Esophagus squamous epithelium (tissue), 5 donors: ENCODE data around the gene MROH2A. TPM values are rescaled to one million over a fixed set of nuclear protein-coding genes. Genes with fewer than 3 reads are reported as not detected.

Source experiments
- DNase-seq: peaks from one replicate; lab custom pipeline; 2025; lab: John Stamatoyannopoulos, UW
- H3K27ac ChIP-seq, 4 donors: fragments of 200-600 bp; sonication (generic); one replicate each; pipeline ENCODE4 v1.5.1; 2016 to 2019; ENCODE audit warnings: mild to moderate bottlenecking in 1 of 4
- H3K27me3 ChIP-seq, 4 donors: fragments of 200-600 bp; sonication (generic); 1 replicate in 3 of 4; 2 replicates in 1 of 4; pipeline versions ENCODE4 v1.5.1 to v1.6.0; 2017 to 2021; ENCODE audit warnings: antibody characterized with exemption in 1 of 4
- H3K36me3 ChIP-seq, 3 donors: fragments of 200-600 bp; sonication (generic); one replicate each; pipeline ENCODE4 v1.5.1; 2016 to 2019
- H3K4me1 ChIP-seq, 3 donors: fragments of 200-600 bp; sonication (generic); one replicate each; pipeline ENCODE4 v1.5.1; 2017 to 2019
- H3K4me3 ChIP-seq, 4 donors: fragments of 200-600 bp; sonication (generic); 1 replicate in 3 of 4; 2 replicates in 1 of 4; pipeline ENCODE4 v1.5.1; 2016 to 2019; ENCODE audit warnings: mild to moderate bottlenecking in 2 of 4, moderate library complexity in 1 of 4
- H3K9me3 ChIP-seq, 3 donors: fragments of 200-600 bp; sonication (generic); one replicate each; pipeline ENCODE4 v1.5.1; 2016 to 2019
- POLR2A ChIP-seq, 4 donors: fragments of 450-650 bp; IDR thresholded peaks; one replicate each; pipeline ENCODE4 v1.6.1; 2017; ENCODE audit warnings: antibody characterized with exemption in 4 of 4, mild to moderate bottlenecking in 4 of 4, moderate library complexity in 3 of 4
- WGBS, 2 donors: methylation state at CpG; one replicate each; pipeline ENCODE4 v1.1.5; 2018; 5-methylcytosine and 5-hydroxymethylcytosine counted together
- intact Hi-C: fragments of 100-400 bp; cut with DNase I; formaldehyde crosslinking; loops from one replicate; pipeline ENCODE4 v1.15.0; 2022
- total RNA-seq, 4 donors: library from RNA; depleted of rRNA; stranded (reverse); fragments of >200 nt; gene quantifications; one replicate each; pipeline ENCODE4 v1.1.0, GENCODE V29; 2016
- TF ChIP-seq, protein P1 (sequence below), 6 experiments: fragments of 450-650 bp in 4 of 6; fragments of 200-600 bp in 2 of 6; sonication (generic) in 2 of 6; IDR thresholded peaks; one replicate each; pipeline ENCODE4 v1.5.1; 2016 to 2019; ENCODE audit warnings: antibody characterized with exemption in 6 of 6, mild to moderate bottlenecking in 4 of 6, moderate library complexity in 4 of 6
- donor health status: DM: yes; HTN: yes; CAD: no.

The MROH2A gene
- total RNA-seq, 4 donors from 2014 or later, result under 0.01 to 2.1 (median 0.57) TPM

DNA sequence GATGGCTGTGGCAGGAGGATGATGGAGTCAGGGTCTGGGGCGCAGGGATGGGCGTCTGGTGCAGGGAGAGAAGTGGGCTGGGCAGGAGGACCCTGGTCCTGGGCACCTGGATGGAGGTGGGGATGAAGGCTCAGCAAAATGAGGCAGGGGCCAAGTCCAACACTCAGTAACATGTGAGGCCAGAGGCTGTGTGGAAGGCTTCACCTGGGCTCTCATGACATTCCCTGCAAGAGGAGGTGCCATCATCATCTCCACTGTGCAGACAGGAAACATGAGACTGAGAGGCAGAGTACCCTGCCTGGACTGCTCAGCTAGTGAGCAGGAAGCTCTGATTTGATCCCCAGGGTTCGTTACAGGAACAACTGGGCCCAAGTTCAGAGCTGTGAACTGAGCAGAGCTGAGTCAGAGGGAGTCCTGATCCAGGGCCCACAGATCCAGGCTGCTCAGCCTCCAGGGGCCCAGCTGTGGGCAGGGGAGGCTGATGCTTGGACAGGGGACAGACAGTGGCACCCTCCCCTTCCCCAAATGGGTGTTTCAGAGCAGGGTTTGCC lies 39.3 kb downstream of the MROH2A start:
- Histone ChIP-seq H3K4me1 (no peaks in the 10 kb centered on the region), H3K27ac (no peak overlapping the region), H3K36me3 (no peaks in the 10 kb centered on the region), H3K4me3 (no peak overlapping the region), H3K27me3 (no peaks in the 10 kb centered on the region), H3K9me3 (no peaks in the 10 kb centered on the region)
- 89 to 100% methylated on average over 2 of the region's 3 CpGs for WGBS, 2 donors
- no peak for DNase-seq
- TF ChIP-seq, protein P1, sequence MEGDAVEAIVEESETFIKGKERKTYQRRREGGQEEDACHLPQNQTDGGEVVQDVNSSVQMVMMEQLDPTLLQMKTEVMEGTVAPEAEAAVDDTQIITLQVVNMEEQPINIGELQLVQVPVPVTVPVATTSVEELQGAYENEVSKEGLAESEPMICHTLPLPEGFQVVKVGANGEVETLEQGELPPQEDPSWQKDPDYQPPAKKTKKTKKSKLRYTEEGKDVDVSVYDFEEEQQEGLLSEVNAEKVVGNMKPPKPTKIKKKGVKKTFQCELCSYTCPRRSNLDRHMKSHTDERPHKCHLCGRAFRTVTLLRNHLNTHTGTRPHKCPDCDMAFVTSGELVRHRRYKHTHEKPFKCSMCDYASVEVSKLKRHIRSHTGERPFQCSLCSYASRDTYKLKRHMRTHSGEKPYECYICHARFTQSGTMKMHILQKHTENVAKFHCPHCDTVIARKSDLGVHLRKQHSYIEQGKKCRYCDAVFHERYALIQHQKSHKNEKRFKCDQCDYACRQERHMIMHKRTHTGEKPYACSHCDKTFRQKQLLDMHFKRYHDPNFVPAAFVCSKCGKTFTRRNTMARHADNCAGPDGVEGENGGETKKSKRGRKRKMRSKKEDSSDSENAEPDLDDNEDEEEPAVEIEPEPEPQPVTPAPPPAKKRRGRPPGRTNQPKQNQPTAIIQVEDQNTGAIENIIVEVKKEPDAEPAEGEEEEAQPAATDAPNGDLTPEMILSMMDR (IDR thresholded peaks at IDR 0.05), result no peak
- TF ChIP-seq POLR2A (IDR thresholded peaks at IDR 0.05), result no peak
- intact Hi-C loops, result no loop called here

DNA sequence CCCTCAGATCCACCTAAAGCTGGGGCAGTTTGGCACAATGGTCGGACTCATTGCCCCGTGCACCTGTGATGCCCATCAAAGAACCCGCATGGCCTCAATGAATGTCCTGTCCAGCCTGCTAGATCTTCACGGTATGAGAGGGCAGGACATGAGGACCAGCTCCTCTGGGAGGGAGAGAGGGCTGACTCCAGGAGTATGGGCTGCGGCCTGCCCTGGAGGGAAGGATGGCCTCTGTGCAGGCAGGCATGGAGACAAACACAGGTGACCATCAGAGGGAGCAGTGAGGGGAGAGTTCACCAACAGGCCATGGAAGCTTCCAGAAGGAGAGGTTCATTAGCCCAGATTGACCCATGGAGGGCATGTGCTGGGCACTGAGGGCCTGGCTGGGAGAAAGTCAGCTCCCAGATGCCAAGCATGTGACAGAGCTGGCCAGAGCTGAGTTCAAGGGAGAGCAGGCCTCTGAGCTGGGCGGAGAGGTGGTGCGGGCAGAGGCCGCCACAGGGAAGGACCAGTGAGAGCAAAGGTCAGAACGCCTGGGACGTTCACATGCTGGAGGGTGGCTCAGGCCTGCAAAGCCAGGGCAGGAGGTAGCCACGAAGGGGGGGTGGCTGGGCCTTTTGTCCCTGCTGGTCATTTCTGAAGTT lies 40.0 kb downstream of the MROH2A start:
- Histone ChIP-seq H3K36me3 (no peaks in the 10 kb centered on the region), H3K27me3 (no peaks in the 10 kb centered on the region), H3K4me3 (no peak overlapping the region), H3K9me3 (no peaks in the 10 kb centered on the region), H3K4me1 (no peaks in the 10 kb centered on the region), H3K27ac (no peak overlapping the region)
- 90% methylated on average over 9 of the region's 11 CpGs; no CpG with 5 or more reads in 1 of the 2 donors for WGBS, 2 donors
- intact Hi-C loops, result no loop called here
- no peak for DNase-seq
- TF ChIP-seq, protein P1 (IDR thresholded peaks at IDR 0.05), result no peak
- no peak for TF ChIP-seq POLR2A (IDR thresholded peaks at IDR 0.05)

DNA sequence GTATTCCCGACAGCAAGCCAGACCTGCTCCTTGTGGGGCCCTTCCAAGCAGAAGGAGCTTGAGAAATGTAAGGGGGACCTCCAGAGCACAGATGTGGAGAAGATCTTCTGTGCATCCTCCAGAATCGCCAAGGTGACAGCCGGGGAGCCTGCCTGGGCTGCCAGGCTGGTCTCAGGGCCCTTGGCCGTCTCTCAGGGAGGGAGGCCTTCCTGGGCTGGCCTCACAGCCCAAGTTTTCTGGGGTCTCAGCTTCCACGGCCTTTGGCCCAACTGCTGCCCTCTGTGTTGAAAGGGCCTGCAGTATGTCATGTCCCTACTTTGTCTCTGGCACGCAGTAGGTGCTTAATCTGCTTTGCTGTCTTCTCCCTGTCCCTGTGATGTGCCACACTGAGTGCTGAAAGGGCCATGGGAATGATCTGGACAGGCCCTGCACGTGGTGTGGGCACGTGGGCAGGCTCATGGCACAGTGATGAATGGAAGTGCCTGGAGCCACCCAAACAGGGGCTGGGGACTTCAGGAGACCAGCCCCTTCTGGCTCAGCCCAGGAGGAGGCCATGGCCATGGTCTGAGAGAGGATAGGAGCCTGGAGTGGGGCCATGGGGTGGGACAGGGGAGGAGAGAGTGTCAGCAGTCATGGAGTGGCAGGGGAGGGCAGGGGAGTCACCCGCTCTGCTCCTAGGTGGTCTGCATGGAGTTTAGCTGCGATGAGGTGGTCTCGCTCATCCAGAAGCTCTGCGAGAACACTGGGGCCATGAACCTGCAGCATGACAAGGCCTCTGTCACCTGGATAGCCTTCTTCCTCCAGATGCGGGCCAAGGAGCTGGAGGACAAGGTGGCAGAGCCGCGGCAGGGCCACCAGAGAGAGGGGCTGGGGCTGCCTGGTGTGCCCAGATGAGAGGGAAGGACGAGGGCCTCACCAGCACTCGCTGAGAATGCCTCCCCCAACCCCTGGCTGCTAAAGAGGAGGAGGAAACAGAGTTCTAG lies 40.8 kb downstream of the MROH2A start:
- Histone ChIP-seq H3K9me3 (no peaks in the 10 kb centered on the region), H3K27ac (no peak overlapping the region), H3K4me3 (no peak overlapping the region), H3K36me3 (no peaks in the 10 kb centered on the region), H3K4me1 (no peaks in the 10 kb centered on the region), H3K27me3 (no peaks in the 10 kb centered on the region)
- WGBS, 2 donors, result 72 to 74% methylated on average over 2 to 9 of the region's 17 CpGs
- no peak for TF ChIP-seq POLR2A (IDR thresholded peaks at IDR 0.05)
- TF ChIP-seq, protein P1 (IDR thresholded peaks at IDR 0.05), result no peak
- intact Hi-C loops, result no loop called here
- DNase-seq, result no peak

DNA sequence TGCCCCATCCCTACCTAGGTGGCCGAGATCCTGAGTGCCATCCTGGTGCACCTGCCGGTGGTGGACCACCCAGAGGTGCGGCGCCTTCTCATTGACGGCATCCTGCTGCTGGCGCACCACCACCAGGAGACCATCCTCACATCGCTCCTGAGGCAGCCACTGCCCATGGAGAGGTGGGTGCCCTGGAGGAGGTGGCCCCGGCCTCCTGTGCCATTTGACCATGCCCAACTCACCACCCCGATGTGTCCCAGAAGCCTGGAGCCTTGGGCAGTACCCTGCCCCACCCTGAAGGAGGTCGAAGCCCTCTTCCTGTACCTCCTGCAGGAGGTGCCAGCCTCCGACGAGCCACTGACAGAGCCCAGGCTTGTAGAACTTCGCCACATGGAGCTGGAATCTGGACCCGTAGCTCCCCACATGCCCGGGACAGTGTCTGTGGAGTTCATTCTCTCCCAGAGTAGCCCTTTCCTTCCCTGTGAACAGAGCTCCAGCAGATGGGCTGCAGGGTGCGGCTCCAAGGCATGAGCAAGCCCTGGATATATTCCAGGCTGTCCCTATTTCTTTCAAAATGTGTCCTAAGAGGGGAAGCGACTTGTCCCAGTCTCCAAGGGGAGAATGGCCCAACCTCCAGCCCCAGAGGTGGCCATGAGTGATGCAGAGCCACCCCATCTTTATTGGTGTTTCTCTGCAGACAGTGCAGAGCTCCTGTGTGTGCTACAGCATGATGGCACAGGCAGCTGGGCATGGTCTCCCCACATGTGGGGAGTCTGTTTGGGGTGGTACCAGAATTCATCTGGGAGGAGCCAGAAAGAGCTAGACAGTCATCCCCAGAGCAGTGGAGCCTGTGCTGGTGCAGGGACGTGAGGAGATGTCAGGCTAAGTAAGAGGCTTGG lies 42.0 kb downstream of the MROH2A start:
- DNase-seq, result no peak
- no peak overlapping the region for H3K4me3 ChIP-seq
- no peaks in the 10 kb centered on the region for H3K9me3 ChIP-seq
- TF ChIP-seq, protein P1 (IDR thresholded peaks at IDR 0.05), result no peak
- no peak for TF ChIP-seq POLR2A (IDR thresholded peaks at IDR 0.05)
- intact Hi-C loops, result no loop called here
- no peak overlapping the region for H3K27ac ChIP-seq
- WGBS, 2 donors, result 77 to 79% methylated on average over 15 to 17 of the region's 18 CpGs
- no peaks in the 10 kb centered on the region for H3K27me3 ChIP-seq
- H3K36me3 ChIP-seq, result no peaks in the 10 kb centered on the region
- no peaks in the 10 kb centered on the region for H3K4me1 ChIP-seq
